Measurements from ENCODE around the gene ANTKMT. TPM values are rescaled to one million over a fixed set of nuclear protein-coding genes. Genes with fewer than 3 reads are reported as not detected.

The ANTKMT gene
- total and polyA plus RNA-seq, 12 donors = 23.3 to 91.1 (median 31.7) TPM

GRCh38 chr16:722835-723633 is 2.1 kb downstream of the ANTKMT start:
- 88 to 90% methylated on average over 24 of the region's 24 CpGs for WGBS, 2 donors
- intact Hi-C loops (cut with DNase I) = no loop called here
- TF ChIP-seq, protein P1, sequence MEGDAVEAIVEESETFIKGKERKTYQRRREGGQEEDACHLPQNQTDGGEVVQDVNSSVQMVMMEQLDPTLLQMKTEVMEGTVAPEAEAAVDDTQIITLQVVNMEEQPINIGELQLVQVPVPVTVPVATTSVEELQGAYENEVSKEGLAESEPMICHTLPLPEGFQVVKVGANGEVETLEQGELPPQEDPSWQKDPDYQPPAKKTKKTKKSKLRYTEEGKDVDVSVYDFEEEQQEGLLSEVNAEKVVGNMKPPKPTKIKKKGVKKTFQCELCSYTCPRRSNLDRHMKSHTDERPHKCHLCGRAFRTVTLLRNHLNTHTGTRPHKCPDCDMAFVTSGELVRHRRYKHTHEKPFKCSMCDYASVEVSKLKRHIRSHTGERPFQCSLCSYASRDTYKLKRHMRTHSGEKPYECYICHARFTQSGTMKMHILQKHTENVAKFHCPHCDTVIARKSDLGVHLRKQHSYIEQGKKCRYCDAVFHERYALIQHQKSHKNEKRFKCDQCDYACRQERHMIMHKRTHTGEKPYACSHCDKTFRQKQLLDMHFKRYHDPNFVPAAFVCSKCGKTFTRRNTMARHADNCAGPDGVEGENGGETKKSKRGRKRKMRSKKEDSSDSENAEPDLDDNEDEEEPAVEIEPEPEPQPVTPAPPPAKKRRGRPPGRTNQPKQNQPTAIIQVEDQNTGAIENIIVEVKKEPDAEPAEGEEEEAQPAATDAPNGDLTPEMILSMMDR (IDR thresholded peaks at IDR 0.05) = no peak

GRCh38 chr16:723695-724094 is 2.7 kb downstream of the ANTKMT start:
- no peak for ATAC-seq
- TF ChIP-seq, protein P1 (IDR thresholded peaks at IDR 0.05) = no peak
- Histone ChIP-seq H3K27ac (no peak overlapping the region), H3K36me3 (peaks cover 0 to 7% (median 0%) of the 10 kb centered on the region in 9 donors), H3K9me3 (no peaks in the 10 kb centered on the region), H3K4me1 (peaks cover 23 to 59% (median 51%) of the 10 kb centered on the region in 9 donors), H3K27me3 (peaks cover 0 to 32% (median 23%) of the 10 kb centered on the region in 7 donors), H3K4me3 (no peak overlapping the region)
- intact Hi-C loops (cut with DNase I) = no loop called here
- peak in 1 of 2 donors; percentile 6 for DNase-seq
- 84% methylated on average over 9 of the region's 9 CpGs for WGBS, 2 donors

More at GRCh38 chr16:722835-723633, 2.1 kb downstream of the ANTKMT start:
- peaks cover 18 to 54% (median 44%) of the 10 kb centered on the region in 9 donors for H3K4me1 ChIP-seq
- peaks cover 0 to 27% (median 21%) of the 10 kb centered on the region in 7 donors for H3K27me3 ChIP-seq
- no peaks in the 10 kb centered on the region for H3K9me3 ChIP-seq
- H3K27ac ChIP-seq = no peak overlapping the region
- peaks cover 0 to 7% (median 0%) of the 10 kb centered on the region in 9 donors for H3K36me3 ChIP-seq
- no peak for ATAC-seq
- H3K4me3 ChIP-seq = no peak overlapping the region
- DNase-seq = peak in 1 of 2 donors; percentile 14

DNA sequence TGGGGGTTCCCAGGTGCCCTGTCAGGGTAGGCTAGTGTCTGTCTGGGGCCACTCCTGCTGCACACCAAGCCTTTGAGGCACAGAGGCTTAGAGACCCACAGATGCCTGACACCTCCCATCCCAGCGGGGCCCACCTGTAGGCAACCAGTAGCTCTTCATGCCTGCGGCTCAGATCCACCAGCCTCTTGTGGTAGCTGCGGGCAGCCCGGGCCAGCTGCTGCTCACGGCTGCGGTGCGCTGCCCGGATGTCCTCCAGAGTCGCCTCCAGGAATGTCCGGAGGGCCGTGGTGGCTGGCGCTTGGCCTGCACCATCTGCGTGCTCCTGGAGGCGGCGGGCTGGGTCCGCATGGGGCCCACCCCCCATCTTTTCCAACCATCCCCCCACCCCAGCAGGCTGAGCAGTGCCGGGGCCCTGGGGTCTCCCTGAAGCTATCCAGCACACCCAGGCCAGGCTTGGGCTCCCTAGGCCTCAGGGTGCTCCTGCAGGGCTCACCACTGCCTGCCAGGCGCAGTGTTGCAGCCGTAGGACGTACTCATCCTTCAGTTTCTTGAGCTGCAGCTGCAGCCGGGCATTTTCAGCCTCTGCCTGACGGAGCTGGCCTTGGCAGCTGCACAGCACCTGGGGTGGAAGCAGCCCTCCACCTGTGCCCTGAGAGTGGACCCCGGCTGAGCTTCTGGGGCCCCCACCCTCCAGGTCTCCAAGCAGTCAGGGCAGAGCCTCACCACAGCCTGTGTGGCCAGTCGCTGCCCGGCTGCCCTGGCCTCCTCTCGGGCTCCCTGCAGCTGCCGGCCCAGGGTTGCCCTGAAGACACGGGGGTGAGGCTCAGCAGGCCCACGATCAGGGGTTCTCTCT is 3.5 kb downstream of the ANTKMT start:
- TF ChIP-seq, protein P1 (IDR thresholded peaks at IDR 0.05) = no peak
- ATAC-seq (no peak), DNase-seq (peak in 1 of 2 donors; percentile 13)
- 63 to 69% methylated on average over 29 of the region's 29 CpGs for WGBS, 2 donors
- intact Hi-C loops (cut with DNase I) = no loop called here
- no peaks in the 10 kb centered on the region for H3K9me3 ChIP-seq
- H3K4me3 ChIP-seq = no peak overlapping the region
- peaks cover 23 to 56% (median 48%) of the 10 kb centered on the region in 9 donors for H3K4me1 ChIP-seq
- peaks cover 0 to 7% (median 0%) of the 10 kb centered on the region in 9 donors for H3K36me3 ChIP-seq
- no peak overlapping the region for H3K27ac ChIP-seq
- H3K27me3 ChIP-seq = peaks cover 0 to 32% (median 23%) of the 10 kb centered on the region in 7 donors

DNA sequence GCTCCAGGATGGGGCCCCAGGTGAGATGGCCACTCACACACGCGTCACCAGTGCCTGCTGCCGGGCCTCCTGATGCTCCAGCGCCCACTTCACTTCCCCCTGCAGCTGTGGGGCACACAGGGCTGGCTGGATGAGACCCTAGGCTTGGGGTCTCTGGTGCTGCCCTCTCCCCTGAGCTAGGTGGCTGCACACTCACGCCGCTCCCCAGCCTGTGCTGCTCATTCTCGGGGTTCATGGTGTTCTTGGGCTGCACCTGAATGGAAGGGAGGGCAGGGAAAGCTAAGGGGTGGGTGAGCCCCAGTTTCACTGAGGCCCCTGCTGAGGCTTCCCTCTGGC is 4.1 kb downstream of the ANTKMT start:
- DNase-seq = no peak
- H3K27ac ChIP-seq = no peak overlapping the region
- TF ChIP-seq, protein P1 (IDR thresholded peaks at IDR 0.05) = no peak
- peaks cover 0 to 11% (median 0%) of the 10 kb centered on the region in 9 donors for H3K36me3 ChIP-seq
- 73 to 86% methylated on average over 7 of the region's 7 CpGs for WGBS, 2 donors
- intact Hi-C loops (cut with DNase I) = no loop called here
- peaks cover 19 to 50% (median 42%) of the 10 kb centered on the region in 9 donors for H3K4me1 ChIP-seq
- H3K27me3 ChIP-seq = peaks cover 0 to 32% (median 23%) of the 10 kb centered on the region in 7 donors
- no peak overlapping the region for H3K4me3 ChIP-seq
- no peaks in the 10 kb centered on the region for H3K9me3 ChIP-seq
- no peak for ATAC-seq

Data from heart right ventricle (tissue), 16 donors.